A673 (cell line): ENCODE measurements around the gene EPHA6.
"Not testable (repeated sequence)": the region's sequence is repeated elsewhere in the genome, so short reads cannot be mapped to it uniquely, and the experiment has no call there.

Source experiments
- CTCF ChIP-seq: fragments of 300-800, 200-600 bp; sonication (generic); conservative IDR thresholded peaks from 2 replicates; pipeline ENCODE4 v1.5.1; 2017; ENCODE audit warnings: low read depth, mild to moderate bottlenecking, antibody characterized with exemption, low read length, moderate library complexity, mixed read lengths
- EZH2 ChIP-seq: fragments of 200-600 bp; sonication (generic); IDR thresholded peaks from 2 replicates; pipeline ENCODE4 v1.6.1; 2017; ENCODE audit warnings: borderline replicate concordance, low read depth, mild to moderate bottlenecking, mixed read lengths, antibody characterized with exemption, low read length; ENCODE audit not compliant: poor library complexity, severe bottlenecking

GRCh38 chr3:97276879-97277550 lies 462.6 kb downstream of the EPHA6 start:
- not testable (repeated sequence) for TF ChIP-seq CTCF, EZH2
